OCI-LY7 (cell line): Measurements from ENCODE around the gene HOXA4. TPM values are rescaled to one million over a fixed set of nuclear protein-coding genes. Genes with fewer than 3 reads are reported as not detected.

Experiments used
- BruUV-seq: library from RNA; stranded (reverse); fragments of 400-500 nt; replicated peaks from 2 replicates; lab custom pipeline; 2021; lab: Mats Ljungman, UMichigan
- CTCF ChIA-PET: fragments of 300-600 bp; sonication (Branson Sonifier 250); formaldehyde crosslinking; loops from one replicate; lab custom pipeline; 2022; ENCODE audit warnings: antibody characterized with exemption; ENCODE audit not compliant: unreplicated experiment; lab: Charles Lee
- POLR2A ChIA-PET: fragments of 300-600 bp; sonication (Branson Sonifier 250); formaldehyde crosslinking; loops from one replicate; lab custom pipeline; 2022; ENCODE audit warnings: antibody characterized with exemption; lab: Charles Lee
- DNase-seq: peaks from one replicate; pipeline ENCODE4 v3.0.0-alpha.2; 2015; ENCODE audit warnings: low spot score
- H2AFZ ChIP-seq: fragments of 200-600 bp; sonication (generic), shearing (Covaris generic); 2 replicates; pipeline ENCODE4 v1.6.1; 2014; ENCODE audit warnings: mild to moderate bottlenecking, antibody characterized with exemption, low read length, moderate library complexity
- H3K27ac ChIP-seq: fragments of 200-600 bp; sonication (generic); 2 replicates; pipeline ENCODE4 v1.5.1; 2014; ENCODE audit warnings: mixed run types, low read depth, mild to moderate bottlenecking, moderate library complexity, low read length, inconsistent platforms; ENCODE audit not compliant: poor library complexity, severe bottlenecking
- H3K36me3 ChIP-seq: fragments of 200-600 bp; sonication (generic); 2 replicates; pipeline ENCODE4 v1.6.1; 2014; ENCODE audit warnings: mild to moderate bottlenecking, antibody characterized with exemption, low read length, moderate library complexity, mixed read lengths; ENCODE audit not compliant: insufficient read depth
- H3K4me1 ChIP-seq: fragments of 200-600 bp; sonication (generic); 2 replicates; pipeline ENCODE4 v1.5.1; 2014; ENCODE audit warnings: mild to moderate bottlenecking, low read length; ENCODE audit not compliant: insufficient read depth, poor library complexity, severe bottlenecking
- H3K4me2 ChIP-seq: fragments of 200-600 bp; sonication (generic); 2 replicates; pipeline ENCODE4 v1.6.1; 2014; ENCODE audit warnings: mild to moderate bottlenecking, low read length
- H3K4me3 ChIP-seq: fragments of 200-600 bp; sonication (generic); 2 replicates; pipeline ENCODE4 v1.5.1; 2014; ENCODE audit warnings: mild to moderate bottlenecking, low read depth, low read length; ENCODE audit not compliant: poor library complexity, severe bottlenecking
- H3K79me2 ChIP-seq: fragments of 200-600 bp; sonication (generic); 2 replicates; pipeline ENCODE4 v1.6.1; 2016; ENCODE audit warnings: low read depth, mild to moderate bottlenecking, low read length, moderate library complexity, mixed read lengths; ENCODE audit not compliant: insufficient read depth
- H3K9me2 ChIP-seq: fragments of 200-600 bp; sonication (generic); 2 replicates; pipeline ENCODE4 v1.6.1; 2016; ENCODE audit warnings: mild to moderate bottlenecking, low read length, mixed read lengths; ENCODE audit not compliant: insufficient read depth
- H3K9me3 ChIP-seq: fragments of 200-600 bp; sonication (generic); 2 replicates; pipeline ENCODE4 v1.6.1; 2014; ENCODE audit warnings: mild to moderate bottlenecking, mixed run types, low read length, mixed read lengths
- H4K20me1 ChIP-seq: fragments of 200-600 bp; sonication (generic); 2 replicates; pipeline ENCODE4 v1.6.1; 2014; ENCODE audit warnings: mild to moderate bottlenecking, antibody characterized with exemption, low read length, moderate library complexity, mixed read lengths; ENCODE audit not compliant: insufficient read depth
- CTCF ChIP-seq: fragments of 200-600 bp; sonication (generic); conservative IDR thresholded peaks from 2 replicates; pipeline ENCODE4 v1.5.1; 2014; ENCODE audit warnings: mild to moderate bottlenecking, antibody characterized with exemption, low read length, moderate library complexity, mixed read lengths
- EZH2phosphoT487 ChIP-seq: fragments of 200-600 bp; sonication (generic); IDR thresholded peaks from 2 replicates; pipeline ENCODE4 v1.6.1; 2018; ENCODE audit warnings: low read depth, borderline replicate concordance, mild to moderate bottlenecking, mixed run types, antibody characterized with exemption, low read length, moderate library complexity, mixed read lengths
- intact Hi-C: fragments of 100-400 bp; cut with micrococcal nuclease; formaldehyde crosslinking; loops from one replicate; pipeline ENCODE4 v1.10.0; 2022; ENCODE audit not compliant: unreplicated experiment
- total RNA-seq, 2 experiments: library from RNA; depleted of rRNA in 1 of 2; stranded (reverse); fragments of >200 nt in 1 of 2; shearing (Covaris generic) in 1 of 2; gene quantifications; 2 replicates each; pipeline ENCODE4 v1.2.3, GENCODE V29; 2014 to 2022

The HOXA4 gene
- total RNA-seq, 2 experiments from 2014 or later: 2.0 TPM; not detected in 1

- DNase-seq: no peak
- intact Hi-C loops: no loop called here
- CTCF ChIA-PET: interaction anchor here (0.7 kb wide), 1 partner anchor 23 kb away, joined by 3 read pairs; no protein-coding TSS in a partner anchor
- Histone ChIP-seq H3K36me3 (no peaks in the 10 kb centered on the region), H3K27ac (no peak overlapping the region), H3K4me3 (no peak overlapping the region), H4K20me1 (no peaks in the 10 kb centered on the region), H3K79me2 (no peaks in the 10 kb centered on the region), H3K4me2 (no peak overlapping the region), H3K4me1 (no peaks in the 10 kb centered on the region), H3K9me2 (no peaks in the 10 kb centered on the region), H2AFZ (no peak overlapping the region), H3K9me3 (no peaks in the 10 kb centered on the region)
- no TSS peak for BruUV-seq
- POLR2A ChIA-PET: interaction anchor here (0.5 kb wide), 1 partner anchor 312 kb away, joined by 4 read pairs; no protein-coding TSS in a partner anchor
- TF ChIP-seq EZH2phosphoT487 (no peak), CTCF (no peak)
Measured at GRCh38 chr7:27179030-27179429, 48.5 kb upstream of the HOXA4 start.

GRCh38 chr7:27178366-27178765, 47.8 kb upstream of the HOXA4 start:
- TF ChIP-seq CTCF (no peak), EZH2phosphoT487 (no peak)
- no TSS peak for BruUV-seq
- Histone ChIP-seq H3K36me3 (no peaks in the 10 kb centered on the region), H3K4me3 (no peak overlapping the region), H3K9me3 (no peaks in the 10 kb centered on the region), H3K4me1 (no peaks in the 10 kb centered on the region), H3K4me2 (no peak overlapping the region), H3K27ac (no peak overlapping the region), H4K20me1 (no peaks in the 10 kb centered on the region), H2AFZ (no peak overlapping the region), H3K9me2 (no peaks in the 10 kb centered on the region), H3K79me2 (no peaks in the 10 kb centered on the region)
- intact Hi-C loops: no loop called here
- ChIA-PET CTCF (no interaction called here), POLR2A (interaction anchor here (0.5 to 0.6 kb wide), 2 partner anchors 312 to 330 kb away, joined by 4 read pairs; no protein-coding TSS in a partner anchor)
- no peak for DNase-seq

GRCh38 chr7:27177795-27178320, 47.3 kb upstream of the HOXA4 start:
- Histone ChIP-seq H4K20me1 (no peaks in the 10 kb centered on the region), H3K27ac (no peak overlapping the region), H3K36me3 (no peaks in the 10 kb centered on the region), H3K4me2 (no peak overlapping the region), H3K9me3 (no peaks in the 10 kb centered on the region), H3K79me2 (no peaks in the 10 kb centered on the region), H2AFZ (no peak overlapping the region), H3K4me1 (no peaks in the 10 kb centered on the region), H3K4me3 (no peak overlapping the region), H3K9me2 (no peaks in the 10 kb centered on the region)
- no TSS peak for BruUV-seq
- DNase-seq: no peak
- POLR2A ChIA-PET: interaction anchor here (0.6 kb wide), 2 partner anchors 329 to 1555 kb away, joined by 3 to 4 read pairs; no protein-coding TSS in a partner anchor
- intact Hi-C loops: no loop called here
- CTCF ChIA-PET: no interaction called here
- TF ChIP-seq CTCF (no peak), EZH2phosphoT487 (no peak)
